GM18519 (cell line): ENCODE data around the gene TNFAIP8.
A peak's percentile ranks its signal among the peaks of the same experiment; 100 is the strongest.

Experiments
- ATAC-seq: cut with Tn5 transposase; IDR thresholded peaks from one replicate; pipeline ENCODE4 v1.9.1; 2021; ENCODE audit warnings: mild to moderate bottlenecking, moderate library complexity; ENCODE audit not compliant: unreplicated experiment, low FRiP score

TNFAIP8 gene

GRCh38 chr5:119389288-119390030 lies 33.6 kb downstream of the TNFAIP8 start:
- ATAC-seq = no peak

GRCh38 chr5:119390404-119390803 lies 34.6 kb downstream of the TNFAIP8 start:
- ATAC-seq = no peak

- no peak for ATAC-seq
Observed at GRCh38 chr5:119393201-119393691, 37.4 kb downstream of the TNFAIP8 start.

GRCh38 chr5:119393746-119394145 lies 37.9 kb downstream of the TNFAIP8 start:
- ATAC-seq = no peak

GRCh38 chr5:119395080-119395836 lies 39.4 kb downstream of the TNFAIP8 start:
- ATAC-seq = peak; percentile 57

- no peak for ATAC-seq
Observed at GRCh38 chr5:119396030-119396664, 40.3 kb downstream of the TNFAIP8 start.

- ATAC-seq = peak; percentile 48
Observed at GRCh38 chr5:119397518-119398380, 41.9 kb downstream of the TNFAIP8 start.

DNA sequence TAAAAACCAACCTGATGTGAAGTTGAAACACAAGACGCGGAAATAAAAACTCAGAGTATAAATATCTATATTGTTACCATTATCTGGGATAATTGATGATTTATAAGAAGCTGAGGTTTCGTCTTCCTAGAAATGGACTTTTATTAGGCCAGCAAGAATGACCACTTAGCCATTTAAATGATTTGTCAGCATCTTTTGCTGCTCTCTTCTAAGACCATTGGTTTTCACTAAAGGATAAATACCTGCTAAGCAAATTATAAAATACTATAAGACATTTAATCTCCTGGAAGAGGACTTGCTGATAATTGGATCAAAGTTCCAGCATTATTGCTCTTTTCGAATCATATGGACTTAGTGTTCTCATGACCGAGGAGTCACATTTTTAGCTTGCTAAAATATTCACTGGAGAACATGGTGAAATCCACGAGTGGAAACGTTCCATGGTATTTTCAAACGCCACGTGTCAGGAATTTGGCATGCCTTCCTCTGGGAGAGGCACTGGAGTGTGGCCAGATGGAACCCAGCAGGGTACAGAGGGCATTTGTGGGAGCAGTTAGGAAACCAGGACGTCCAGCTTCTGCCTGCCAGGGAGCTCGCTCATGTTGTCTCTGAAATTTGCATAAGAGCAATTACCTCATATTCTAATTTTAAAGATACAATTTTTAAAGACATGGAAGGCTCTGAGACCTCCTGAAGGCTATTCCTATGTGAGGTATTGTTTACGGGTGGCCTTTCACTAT lies 43.1 kb downstream of the TNFAIP8 start:
- no peak for ATAC-seq

- no peak for ATAC-seq
Observed at GRCh38 chr5:119400245-119400644, 44.4 kb downstream of the TNFAIP8 start.

GRCh38 chr5:119402081-119402480 lies 46.3 kb downstream of the TNFAIP8 start:
- ATAC-seq = no peak

- no peak for ATAC-seq
Observed at GRCh38 chr5:119402555-119402954, 46.7 kb downstream of the TNFAIP8 start.

DNA sequence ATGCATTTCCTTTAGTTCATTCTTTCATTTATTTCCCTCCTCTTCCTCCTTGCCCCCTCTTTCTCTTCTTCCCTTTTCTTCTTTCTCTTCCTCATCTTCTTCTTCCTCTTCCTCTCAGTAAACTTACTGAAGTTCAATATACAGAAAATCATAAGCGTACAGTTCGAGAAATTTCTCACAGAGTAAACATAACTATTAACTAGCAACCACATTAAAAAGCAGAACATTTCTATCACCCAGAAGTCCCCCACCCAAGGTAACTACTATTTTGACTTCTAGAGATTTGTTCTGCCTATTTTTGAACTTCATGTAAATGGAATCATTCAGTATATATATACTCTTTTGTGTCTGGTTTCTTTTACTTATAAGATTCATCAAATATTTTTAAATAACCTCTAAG lies 48.2 kb downstream of the TNFAIP8 start:
- ATAC-seq = no peak

- peak; percentile 31 for ATAC-seq
Observed at GRCh38 chr5:119405419-119405818, 49.6 kb downstream of the TNFAIP8 start.

DNA sequence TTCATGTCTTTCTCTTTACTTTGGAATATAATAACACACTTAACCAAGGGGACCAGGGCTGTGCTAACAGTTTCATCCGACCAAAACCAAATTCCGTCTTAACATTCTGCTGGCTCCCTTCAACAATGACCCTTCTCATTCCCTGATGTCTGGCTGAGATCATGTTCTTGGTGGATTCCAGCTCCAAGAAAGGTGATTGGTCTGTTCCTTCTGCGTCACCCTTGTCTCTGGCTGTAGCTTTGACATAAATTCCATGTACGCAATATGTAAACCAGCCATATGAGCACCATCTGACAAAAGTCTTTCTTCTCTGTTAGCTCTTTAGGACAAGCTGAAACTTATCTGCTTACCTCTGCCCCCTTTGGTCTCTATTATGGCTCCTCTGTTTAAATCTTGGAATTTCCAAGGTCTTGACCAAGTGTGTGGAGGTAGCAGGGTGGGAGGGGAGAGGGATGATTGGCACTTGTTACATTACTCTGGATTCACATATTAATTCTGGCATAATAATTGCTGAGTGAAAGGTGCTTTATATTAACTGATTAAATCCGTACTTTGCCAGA lies 50.8 kb downstream of the TNFAIP8 start:
- ATAC-seq = no peak

DNA sequence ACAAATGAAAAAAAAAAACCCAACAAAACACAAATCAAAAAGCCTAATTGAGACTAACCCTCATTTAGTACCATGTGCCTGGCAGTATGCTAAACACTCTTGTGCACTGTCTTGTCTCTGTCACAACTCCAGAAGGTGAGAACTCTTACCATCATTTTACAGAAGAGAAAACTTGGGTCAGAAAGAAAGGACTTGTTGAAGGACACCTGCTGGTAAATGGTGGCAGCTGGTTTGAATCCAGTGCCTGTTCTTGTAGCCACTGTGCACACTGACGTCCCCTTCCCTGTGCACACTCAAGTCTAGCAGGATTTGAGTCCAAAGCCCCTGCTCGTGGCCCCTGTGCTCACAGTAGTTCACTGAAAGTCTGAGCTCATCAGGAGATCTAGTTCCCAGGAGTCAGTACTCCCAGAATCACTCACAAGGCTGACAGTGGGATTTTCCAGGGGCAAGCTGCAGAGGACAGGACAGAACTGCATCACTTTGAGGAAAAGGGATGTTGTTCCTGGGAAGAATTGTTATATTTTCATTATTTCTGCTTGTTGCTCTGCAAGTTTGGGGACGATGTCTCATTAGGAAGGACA lies 53.5 kb downstream of the TNFAIP8 start:
- ATAC-seq = peak; percentile 30

- no peak for ATAC-seq
Observed at GRCh38 chr5:119410448-119411159, 54.8 kb downstream of the TNFAIP8 start.

- peak; percentile 44 for ATAC-seq
Observed at GRCh38 chr5:119411361-119412278, 55.8 kb downstream of the TNFAIP8 start.
